B cell (primary cell): Measurements from ENCODE around the gene CACNG1. TPM values are rescaled to one million over a fixed set of nuclear protein-coding genes. Genes with fewer than 3 reads are reported as not detected.

Experiments used
- ATAC-seq: fragments of 200-7000 bp; cut with Tn5 transposase; one replicate; pipeline ENCODE4 v1.10.0; 2021; ENCODE audit warnings: low read depth, mild to moderate bottlenecking, moderate number of reproducible peaks, moderate library complexity
- CTCF ChIA-PET: fragments of 350-600 bp; sonication (Branson Sonifier 250); formaldehyde crosslinking; loops from one replicate; lab custom pipeline; 2021; ENCODE audit warnings: antibody characterized with exemption, inconsistent platforms; lab: Charles Lee
- POLR2A ChIA-PET: fragments of 350-600 bp; sonication (Branson Sonifier 250); formaldehyde crosslinking; loops from one replicate; lab custom pipeline; 2021; ENCODE audit warnings: antibody characterized with exemption; lab: Charles Lee
- DNase-seq: peaks from one replicate; pipeline ENCODE4 v3.0.0; 2013
- H2AFZ ChIP-seq: 2 replicates; pipeline ENCODE4 v1.6.1; 2012; ENCODE audit warnings: mild to moderate bottlenecking, low read depth, low read length; ENCODE audit not compliant: insufficient read depth, poor library complexity, severe bottlenecking
- H3K27ac ChIP-seq, 2 donors: 1 replicate in 1 of 2; 2 replicates in 1 of 2; pipeline ENCODE4 v1.5.1; 2012 to 2013; ENCODE audit warnings: low read length in 2 of 2, mild to moderate bottlenecking in 2 of 2, moderate library complexity in 1 of 2
- H3K27me3 ChIP-seq, 4 experiments: fragments of 200-600 bp in 1 of 4; sonication (generic) in 1 of 4; replicated peaks in 1 of 4; 1 replicate in 2 of 4; 2 replicates in 2 of 4; pipeline versions ENCODE4 v1.6.1 to v1.7.0; 2013 to 2016; ENCODE audit warnings: low read length in 3 of 4, mild to moderate bottlenecking in 2 of 4, mixed read lengths in 1 of 4, moderate library complexity in 1 of 4; ENCODE audit not compliant: insufficient read depth in 4 of 4, control insufficient read depth in 3 of 4; ENCODE audit errors: control extremely low read depth in 1 of 4
- H3K36me3 ChIP-seq, 2 experiments: replicated peaks in 1 of 2; 1 replicate in 1 of 2; 2 replicates in 1 of 2; pipeline versions ENCODE4 v1.6.1 to v1.7.1; 2013; ENCODE audit warnings: low read length in 1 of 2; ENCODE audit not compliant: insufficient read depth in 2 of 2, control insufficient read depth in 1 of 2; ENCODE audit errors: control extremely low read depth in 1 of 2, extremely low read depth in 1 of 2
- H3K4me1 ChIP-seq, 2 donors: fragments of 200-600 bp in 1 of 2; sonication (generic) in 1 of 2; 1 replicate in 1 of 2; 2 replicates in 1 of 2; pipeline versions ENCODE4 v1.5.1 to v1.6.1; 2013 to 2017; ENCODE audit warnings: low read length in 2 of 2; ENCODE audit not compliant: control insufficient read depth in 2 of 2, insufficient read depth in 2 of 2
- H3K4me2 ChIP-seq: replicated peaks from 2 replicates; pipeline ENCODE3; 2012; ENCODE audit warnings: mild to moderate bottlenecking, low read depth, low read length; ENCODE audit not compliant: poor library complexity, severe bottlenecking
- H3K4me3 ChIP-seq, 5 experiments: fragments of 200-600 bp in 1 of 5; sonication (generic) in 1 of 5; 1 replicate in 3 of 5; 2 replicates in 2 of 5; pipeline versions ENCODE4 v1.5.1 to v1.7.0; 2011 to 2016; ENCODE audit warnings: low read length in 4 of 5, mild to moderate bottlenecking in 4 of 5, low read depth in 2 of 5, control low read depth in 1 of 5, moderate library complexity in 1 of 5; ENCODE audit not compliant: insufficient read depth in 1 of 5; ENCODE audit errors: control extremely low read depth in 1 of 5, extremely low read depth in 1 of 5
- H3K79me2 ChIP-seq: fragments of 200-600 bp; sonication (generic); one replicate; pipeline ENCODE4 v1.6.0; 2016; ENCODE audit warnings: low read length; ENCODE audit not compliant: control insufficient read depth, insufficient read depth
- H3K9ac ChIP-seq: fragments of 200-600 bp; sonication (generic); 2 replicates; pipeline ENCODE4 v1.6.1; 2017; ENCODE audit warnings: mild to moderate bottlenecking, low read length, moderate library complexity
- H3K9me3 ChIP-seq, 3 donors: one replicate each; pipeline versions ENCODE4 v1.6.1 to v1.7.1; 2013; ENCODE audit warnings: low read length in 2 of 3; ENCODE audit not compliant: control insufficient read depth in 2 of 3, insufficient read depth in 1 of 3; ENCODE audit errors: control extremely low read depth in 1 of 3
- H4K20me1 ChIP-seq: 2 replicates; pipeline ENCODE4 v1.6.0; 2012; ENCODE audit warnings: mild to moderate bottlenecking, low read length; ENCODE audit not compliant: insufficient read depth, control insufficient read depth, poor library complexity, severe bottlenecking
- H3K27ac Mint-ChIP-seq: one replicate; pipeline ENCODE4 v1.8.0; 2021; ENCODE audit warnings: mixed read lengths
- H3K27me3 Mint-ChIP-seq: one replicate; pipeline ENCODE4 v1.8.0; 2021; ENCODE audit warnings: mixed read lengths
- H3K4me1 Mint-ChIP-seq: one replicate; pipeline ENCODE4 v1.8.0; 2021; ENCODE audit warnings: mixed read lengths
- H3K4me3 Mint-ChIP-seq: one replicate; pipeline ENCODE4 v1.8.0; 2021; ENCODE audit warnings: mixed read lengths
- H3K9me3 Mint-ChIP-seq: one replicate; pipeline ENCODE4 v1.8.0; 2022; ENCODE audit warnings: mixed read lengths; ENCODE audit not compliant: insufficient read depth
- EZH2 ChIP-seq: IDR thresholded peaks from 2 replicates; pipeline ENCODE4 v1.6.1; 2012; ENCODE audit warnings: borderline replicate concordance, low read depth, mild to moderate bottlenecking, moderate library complexity, low read length; ENCODE audit not compliant: insufficient read depth, poor library complexity, severe bottlenecking
- WGBS: methylation state at CpG from one replicate; pipeline ENCODE4 v1.1.5; 2013; ENCODE audit warnings: missing lambda C conversion rate; ENCODE audit not compliant: insufficient coverage; 5-methylcytosine and 5-hydroxymethylcytosine counted together
- intact Hi-C: fragments of 100-400 bp; cut with micrococcal nuclease; formaldehyde crosslinking; loops from one replicate; pipeline ENCODE4 v1.10.0; 2022
- polyA plus RNA-seq: library from polyadenylated mRNA; depleted of rRNA; stranded (reverse); fragments of >200 nt; gene quantifications from 2 replicates; pipeline ENCODE4 v1.2.3, GENCODE V29; 2012
- total RNA-seq, 2 donors: library from RNA; stranded (reverse); fragments of 120-200 nt in 1 of 2; gene quantifications; 1 replicate in 1 of 2; 2 replicates in 1 of 2; pipeline versions ENCODE4 v1.2.3 to v1.2.4, GENCODE V29; 2013 to 2022
- TF ChIP-seq, protein P1 (sequence below): fragments of 200-600 bp; IDR thresholded peaks from one replicate; pipeline ENCODE4 v1.8.0; 2022; ENCODE audit warnings: antibody characterized with exemption, mild to moderate bottlenecking

CACNG1 gene
- total and polyA plus RNA-seq, 2 donors (not counting 1 experiment from before 2014, with no cell fraction given): not detected

DNA sequence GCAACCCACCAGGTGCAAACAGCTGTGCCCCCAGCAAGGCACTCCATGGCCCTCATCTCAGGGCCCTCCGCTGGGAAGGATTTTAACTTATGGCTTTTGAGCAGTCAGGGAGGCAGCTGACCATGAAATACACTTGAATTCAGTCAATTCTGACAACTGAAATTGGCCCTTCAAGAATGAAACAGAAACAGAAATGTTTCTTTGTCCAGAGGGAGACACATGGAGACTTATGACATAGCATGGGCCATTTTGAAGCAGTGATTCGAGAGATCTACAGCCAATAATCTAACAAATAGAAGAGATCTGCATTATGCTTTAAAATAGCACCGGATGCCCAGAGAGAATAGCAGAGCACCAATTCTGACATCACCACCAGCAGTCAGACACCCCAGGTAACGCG, 7.5 kb downstream of the CACNG1 start:
- peaks cover 0 to 8% of the 10 kb centered on the region in 2 donors for H3K4me1 ChIP-seq
- no peaks in the 10 kb centered on the region for H3K27me3 ChIP-seq
- peaks cover 2 to 26% (median 21%) of the 10 kb centered on the region in 3 donors for H3K9me3 ChIP-seq
- no peaks in the 10 kb centered on the region for H3K36me3 ChIP-seq
- H3K27ac Mint-ChIP-seq: no peak overlapping the region
- CTCF ChIA-PET: no interaction called here
- H3K79me2 ChIP-seq: no peaks in the 10 kb centered on the region
- DNase-seq (no peak), ATAC-seq (no peak)
- no peaks in the 10 kb centered on the region for H4K20me1 ChIP-seq
- H3K4me2 ChIP-seq: no peak overlapping the region
- no peaks in the 10 kb centered on the region for H3K27me3 Mint-ChIP-seq
- WGBS: 100% methylated on average over 2 of the region's 5 CpGs
- intact Hi-C loops: no loop called here
- POLR2A ChIA-PET: no interaction called here
- peaks cover 9% of the 10 kb centered on the region for H3K9me3 Mint-ChIP-seq
- H2AFZ ChIP-seq: no peak overlapping the region
- TF ChIP-seq, protein P1, sequence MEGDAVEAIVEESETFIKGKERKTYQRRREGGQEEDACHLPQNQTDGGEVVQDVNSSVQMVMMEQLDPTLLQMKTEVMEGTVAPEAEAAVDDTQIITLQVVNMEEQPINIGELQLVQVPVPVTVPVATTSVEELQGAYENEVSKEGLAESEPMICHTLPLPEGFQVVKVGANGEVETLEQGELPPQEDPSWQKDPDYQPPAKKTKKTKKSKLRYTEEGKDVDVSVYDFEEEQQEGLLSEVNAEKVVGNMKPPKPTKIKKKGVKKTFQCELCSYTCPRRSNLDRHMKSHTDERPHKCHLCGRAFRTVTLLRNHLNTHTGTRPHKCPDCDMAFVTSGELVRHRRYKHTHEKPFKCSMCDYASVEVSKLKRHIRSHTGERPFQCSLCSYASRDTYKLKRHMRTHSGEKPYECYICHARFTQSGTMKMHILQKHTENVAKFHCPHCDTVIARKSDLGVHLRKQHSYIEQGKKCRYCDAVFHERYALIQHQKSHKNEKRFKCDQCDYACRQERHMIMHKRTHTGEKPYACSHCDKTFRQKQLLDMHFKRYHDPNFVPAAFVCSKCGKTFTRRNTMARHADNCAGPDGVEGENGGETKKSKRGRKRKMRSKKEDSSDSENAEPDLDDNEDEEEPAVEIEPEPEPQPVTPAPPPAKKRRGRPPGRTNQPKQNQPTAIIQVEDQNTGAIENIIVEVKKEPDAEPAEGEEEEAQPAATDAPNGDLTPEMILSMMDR: no peak
- TF ChIP-seq EZH2: no peak
- no peak overlapping the region for H3K4me3 Mint-ChIP-seq
- no peak overlapping the region for H3K9ac ChIP-seq
- no peak overlapping the region for H3K4me3 ChIP-seq
- H3K4me1 Mint-ChIP-seq: peaks cover 6% of the 10 kb centered on the region
- H3K27ac ChIP-seq: no peak overlapping the region

DNA sequence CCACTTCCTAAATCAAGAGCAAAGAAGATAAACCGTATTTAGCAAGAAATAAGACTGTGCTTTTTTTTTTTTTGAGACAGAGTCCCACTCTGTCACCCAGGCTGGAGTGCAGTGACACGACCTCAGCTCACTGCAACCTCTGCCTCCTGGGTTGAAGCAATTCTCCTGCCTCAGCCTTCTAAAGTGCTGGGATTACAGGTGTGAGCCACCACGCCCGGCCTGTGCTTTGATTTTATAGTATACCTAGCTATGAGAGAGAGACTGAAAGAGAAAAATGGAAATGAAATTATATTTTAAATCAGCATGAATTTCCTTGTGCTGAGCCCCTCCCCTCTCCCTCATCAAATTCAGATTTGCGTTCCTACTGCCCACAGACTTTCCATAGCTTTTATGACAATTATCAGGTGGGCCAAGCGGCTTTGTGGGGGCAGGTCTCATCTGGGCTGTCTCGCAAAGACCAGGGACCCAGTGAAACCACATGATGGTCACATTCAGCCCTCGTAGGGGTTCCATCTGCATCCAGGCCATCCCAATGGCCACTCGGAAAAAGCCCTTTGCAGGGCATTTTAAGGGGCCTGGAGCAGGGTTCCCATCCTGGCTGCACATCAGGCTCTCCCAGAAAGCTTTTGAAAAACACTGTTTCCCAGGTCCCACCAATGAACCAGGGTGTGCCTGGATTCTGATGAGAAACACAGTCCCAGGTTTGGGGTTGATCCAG, 8.5 kb downstream of the CACNG1 start:
- Histone ChIP-seq H3K4me2 (no peak overlapping the region), H3K36me3 (no peaks in the 10 kb centered on the region), H3K4me3 (no peak overlapping the region), H4K20me1 (no peaks in the 10 kb centered on the region), H3K9ac (no peak overlapping the region), H3K27ac (no peak overlapping the region), H2AFZ (no peak overlapping the region), H3K79me2 (no peaks in the 10 kb centered on the region), H3K4me1 (peaks cover 0 to 8% of the 10 kb centered on the region in 2 donors), H3K9me3 (peaks cover under 1 to 24% (median 11%) of the 10 kb centered on the region in 3 donors), H3K27me3 (no peaks in the 10 kb centered on the region)
- no peak for ATAC-seq
- H3K27ac Mint-ChIP-seq: no peak overlapping the region
- 98% methylated on average over 6 of the region's 9 CpGs for WGBS
- no peak for DNase-seq
- ChIA-PET CTCF (no interaction called here), POLR2A (no interaction called here)
- no peak for TF ChIP-seq EZH2
- TF ChIP-seq, protein P1: no peak
- intact Hi-C loops: no loop called here
- H3K27me3 Mint-ChIP-seq: no peaks in the 10 kb centered on the region
- no peak overlapping the region for H3K4me3 Mint-ChIP-seq
- H3K9me3 Mint-ChIP-seq: peaks cover 7% of the 10 kb centered on the region
- H3K4me1 Mint-ChIP-seq: peaks cover 6% of the 10 kb centered on the region
